ENCODE results near the gene OR2C3. TPM values are rescaled to one million over a fixed set of nuclear protein-coding genes. Genes with fewer than 3 reads are reported as not detected.

The OR2C3 gene
- polyA plus RNA-seq, 1 of the 3 experiments (the other 2 are of a cell fraction) = not detected

DNA sequence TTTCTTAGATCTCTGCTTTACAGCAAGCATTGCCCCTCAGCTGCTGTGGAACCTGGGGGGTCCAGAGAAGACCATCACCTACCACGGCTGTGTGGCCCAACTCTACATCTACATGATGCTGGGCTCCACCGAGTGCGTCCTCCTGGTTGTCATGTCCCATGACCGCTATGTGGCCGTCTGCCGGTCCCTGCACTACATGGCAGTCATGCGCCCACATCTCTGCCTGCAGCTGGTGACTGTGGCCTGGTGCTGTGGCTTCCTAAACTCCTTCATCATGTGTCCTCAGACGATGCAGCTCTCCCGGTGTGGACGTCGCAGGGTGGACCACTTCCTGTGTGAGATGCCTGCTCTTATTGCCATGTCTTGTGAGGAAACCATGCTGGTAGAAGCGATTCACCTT lies 44.9 kb downstream of the OR2C3 start:
- Histone ChIP-seq H3K4me3 (ENCODE audit: low read depth in 2 of 2, low read length in 1 of 2) (no peak overlapping the region), H2AFZ (ENCODE audit: low read depth) (no peak overlapping the region), H3K4me1 (ENCODE audit: control insufficient read depth in 1 of 2, insufficient read depth in 2 of 2, low read depth in 1 of 2, low read length in 1 of 2) (no peaks in the 10 kb centered on the region), H3K79me2 (ENCODE audit: insufficient read depth) (no peaks in the 10 kb centered on the region), H3K27me3 (ENCODE audit: insufficient read depth) (peaks cover 31% of the 10 kb centered on the region; the same call in 1 of the 2 replicates), H3K9me2 (no peaks in the 10 kb centered on the region), H3K9me3 (no peaks in the 10 kb centered on the region), H3K27ac (ENCODE audit: low read depth in 2 of 2, low read length in 1 of 2) (no peak overlapping the region), H4K20me1 (ENCODE audit: insufficient read depth) (no peaks in the 10 kb centered on the region), H3K9ac (no peak overlapping the region), H3K4me2 (no peak overlapping the region), H3F3A (replicated peaks; ENCODE audit: insufficient read depth) (no peaks in the 10 kb centered on the region), H3K36me3 (replicated peaks in 1 of 2; ENCODE audit: control insufficient read depth in 1 of 2, insufficient read depth in 2 of 2, low read length in 1 of 2) (no peaks in the 10 kb centered on the region)
- DNase-seq = no peak
- 20% methylated on average over 11 of the region's 12 CpGs for WGBS (ENCODE audit: low lambda C conversion rate)
- no peak for TF ChIP-seq TEAD4 (IDR thresholded peaks at IDR 0.05; ENCODE audit: borderline replicate concordance, insufficient read depth)
- no peak for TF ChIP-seq POLR2AphosphoS5 (IDR thresholded peaks at IDR 0.05; ENCODE audit: low read depth, low read length)
- ChIA-PET POLR2A (no interaction called here), CTCF (interaction anchor here (1.9 kb wide), 1 partner anchor 119 kb away, joined by 5 read pairs; no protein-coding TSS in a partner anchor)

DNA sequence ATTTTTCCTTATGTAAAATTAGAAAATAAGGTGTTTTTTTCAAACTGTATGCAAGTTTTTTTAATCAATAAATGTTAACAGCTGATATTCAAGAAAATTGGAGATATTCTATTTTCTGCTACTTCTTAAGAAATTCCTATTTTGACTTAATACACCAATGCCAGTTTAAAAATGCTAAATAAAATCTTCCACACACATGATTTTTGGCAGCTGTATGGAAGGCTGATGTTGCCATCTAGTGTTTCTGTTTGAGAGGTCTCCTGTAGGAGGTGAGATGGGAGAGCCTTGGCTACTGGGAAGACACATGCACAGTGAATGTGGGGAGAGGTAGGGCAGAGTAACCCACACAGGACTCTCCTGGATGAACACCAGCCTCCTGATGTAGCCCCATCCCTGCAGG lies 49.2 kb downstream of the OR2C3 start:
- ChIA-PET POLR2A (no interaction called here), CTCF (interaction anchor here (1.1 to 4.9 kb wide), 4 partner anchors 10 to 114 kb away, joined by 3 to 32 read pairs (median 6); no protein-coding TSS in a partner anchor)
- Histone ChIP-seq H3K27me3 (ENCODE audit: insufficient read depth) (peaks cover 17% of the 10 kb centered on the region; the same call in 1 of the 2 replicates), H3K36me3 (replicated peaks in 1 of 2; ENCODE audit: control insufficient read depth in 1 of 2, insufficient read depth in 2 of 2, low read length in 1 of 2) (no peaks in the 10 kb centered on the region), H3K4me1 (ENCODE audit: control insufficient read depth in 1 of 2, insufficient read depth in 2 of 2, low read depth in 1 of 2, low read length in 1 of 2) (no peaks in the 10 kb centered on the region; a peak in 1 of 4 replicates), H3K9me2 (no peaks in the 10 kb centered on the region), H3K79me2 (ENCODE audit: insufficient read depth) (no peaks in the 10 kb centered on the region), H3K9me3 (no peaks in the 10 kb centered on the region), H3K4me2 (no peak overlapping the region), H4K20me1 (ENCODE audit: insufficient read depth) (no peaks in the 10 kb centered on the region), H3K4me3 (ENCODE audit: low read depth in 2 of 2, low read length in 1 of 2) (no peak overlapping the region), H2AFZ (ENCODE audit: low read depth) (no peak overlapping the region), H3F3A (replicated peaks; ENCODE audit: insufficient read depth) (no peaks in the 10 kb centered on the region), H3K9ac (no peak overlapping the region), H3K27ac (ENCODE audit: low read depth in 2 of 2, low read length in 1 of 2) (no peak overlapping the region)
- TF ChIP-seq, protein P1, sequence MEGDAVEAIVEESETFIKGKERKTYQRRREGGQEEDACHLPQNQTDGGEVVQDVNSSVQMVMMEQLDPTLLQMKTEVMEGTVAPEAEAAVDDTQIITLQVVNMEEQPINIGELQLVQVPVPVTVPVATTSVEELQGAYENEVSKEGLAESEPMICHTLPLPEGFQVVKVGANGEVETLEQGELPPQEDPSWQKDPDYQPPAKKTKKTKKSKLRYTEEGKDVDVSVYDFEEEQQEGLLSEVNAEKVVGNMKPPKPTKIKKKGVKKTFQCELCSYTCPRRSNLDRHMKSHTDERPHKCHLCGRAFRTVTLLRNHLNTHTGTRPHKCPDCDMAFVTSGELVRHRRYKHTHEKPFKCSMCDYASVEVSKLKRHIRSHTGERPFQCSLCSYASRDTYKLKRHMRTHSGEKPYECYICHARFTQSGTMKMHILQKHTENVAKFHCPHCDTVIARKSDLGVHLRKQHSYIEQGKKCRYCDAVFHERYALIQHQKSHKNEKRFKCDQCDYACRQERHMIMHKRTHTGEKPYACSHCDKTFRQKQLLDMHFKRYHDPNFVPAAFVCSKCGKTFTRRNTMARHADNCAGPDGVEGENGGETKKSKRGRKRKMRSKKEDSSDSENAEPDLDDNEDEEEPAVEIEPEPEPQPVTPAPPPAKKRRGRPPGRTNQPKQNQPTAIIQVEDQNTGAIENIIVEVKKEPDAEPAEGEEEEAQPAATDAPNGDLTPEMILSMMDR (IDR thresholded peaks at IDR 0.05) = peak; percentile 76
- TF ChIP-seq GABPA (IDR thresholded peaks at IDR 0.05; ENCODE audit: low read depth) (no peak), ELF1 (IDR thresholded peaks at IDR 0.05) (no peak), TAF1 (IDR thresholded peaks at IDR 0.05; ENCODE audit: borderline replicate concordance, low read depth, low read length) (no peak), SMC3 (IDR thresholded peaks at IDR 0.05; ENCODE audit: low read depth, low read length) (peak; percentile 59), RCOR1 (IDR thresholded peaks at IDR 0.05; ENCODE audit: low read length) (no peak), YY1 (IDR thresholded peaks at IDR 0.05; ENCODE audit: low read depth) (no peak), EP300 (IDR thresholded peaks at IDR 0.05; ENCODE audit: borderline replicate concordance in 1 of 2, low read depth in 1 of 2, low read length in 1 of 2) (no peak), JUND (IDR thresholded peaks at IDR 0.05) (no peak), TEAD4 (IDR thresholded peaks at IDR 0.05; ENCODE audit: borderline replicate concordance, insufficient read depth) (no peak), RAD21 (IDR thresholded peaks at IDR 0.05; ENCODE audit: low read length) (peak; percentile 78), MXI1 (IDR thresholded peaks at IDR 0.05; ENCODE audit: low read depth, low read length) (no peak)
- TF ChIP-seq, protein P2, sequence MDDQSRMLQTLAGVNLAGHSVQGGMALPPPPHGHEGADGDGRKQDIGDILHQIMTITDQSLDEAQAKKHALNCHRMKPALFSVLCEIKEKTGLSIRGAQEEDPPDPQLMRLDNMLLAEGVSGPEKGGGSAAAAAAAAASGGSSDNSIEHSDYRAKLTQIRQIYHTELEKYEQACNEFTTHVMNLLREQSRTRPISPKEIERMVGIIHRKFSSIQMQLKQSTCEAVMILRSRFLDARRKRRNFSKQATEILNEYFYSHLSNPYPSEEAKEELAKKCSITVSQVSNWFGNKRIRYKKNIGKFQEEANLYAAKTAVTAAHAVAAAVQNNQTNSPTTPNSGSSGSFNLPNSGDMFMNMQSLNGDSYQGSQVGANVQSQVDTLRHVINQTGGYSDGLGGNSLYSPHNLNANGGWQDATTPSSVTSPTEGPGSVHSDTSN (IDR thresholded peaks at IDR 0.05) = no peak
- TF ChIP-seq, protein P3, sequence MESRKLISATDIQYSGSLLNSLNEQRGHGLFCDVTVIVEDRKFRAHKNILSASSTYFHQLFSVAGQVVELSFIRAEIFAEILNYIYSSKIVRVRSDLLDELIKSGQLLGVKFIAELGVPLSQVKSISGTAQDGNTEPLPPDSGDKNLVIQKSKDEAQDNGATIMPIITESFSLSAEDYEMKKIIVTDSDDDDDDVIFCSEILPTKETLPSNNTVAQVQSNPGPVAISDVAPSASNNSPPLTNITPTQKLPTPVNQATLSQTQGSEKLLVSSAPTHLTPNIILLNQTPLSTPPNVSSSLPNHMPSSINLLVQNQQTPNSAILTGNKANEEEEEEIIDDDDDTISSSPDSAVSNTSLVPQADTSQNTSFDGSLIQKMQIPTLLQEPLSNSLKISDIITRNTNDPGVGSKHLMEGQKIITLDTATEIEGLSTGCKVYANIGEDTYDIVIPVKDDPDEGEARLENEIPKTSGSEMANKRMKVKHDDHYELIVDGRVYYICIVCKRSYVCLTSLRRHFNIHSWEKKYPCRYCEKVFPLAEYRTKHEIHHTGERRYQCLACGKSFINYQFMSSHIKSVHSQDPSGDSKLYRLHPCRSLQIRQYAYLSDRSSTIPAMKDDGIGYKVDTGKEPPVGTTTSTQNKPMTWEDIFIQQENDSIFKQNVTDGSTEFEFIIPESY (IDR thresholded peaks at IDR 0.05; ENCODE audit: borderline replicate concordance, low read depth) = no peak
- peak; percentile 35 for DNase-seq

Data from SK-N-SH (cell line).